Measurements from ENCODE around the gene ST6GAL1.
"Not testable (repeated sequence)": the region's sequence is repeated elsewhere in the genome, so short reads cannot be mapped to it uniquely, and the experiment has no call there.

Gene ST6GAL1

DNA sequence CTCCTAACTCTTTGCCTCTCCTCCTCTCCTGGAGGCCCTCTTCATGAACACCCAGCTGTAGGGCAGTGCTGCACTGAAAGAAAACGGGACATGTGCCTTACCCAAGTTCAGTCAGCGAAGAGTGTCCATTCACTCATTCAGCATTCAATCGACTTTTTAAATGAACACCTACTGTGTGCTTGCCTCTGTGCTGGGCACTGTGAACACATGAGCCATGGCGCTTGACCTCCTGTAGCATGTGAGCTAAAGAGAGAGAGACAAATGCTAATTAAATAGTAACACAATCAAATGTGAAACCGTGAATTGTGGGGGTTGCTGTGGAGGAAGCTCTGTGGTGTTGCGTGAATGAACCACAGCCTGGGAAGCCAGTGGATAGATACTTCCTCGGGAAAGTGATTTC lies 43.4 kb downstream of the ST6GAL1 start:
- DNase-seq: no peak

DNA sequence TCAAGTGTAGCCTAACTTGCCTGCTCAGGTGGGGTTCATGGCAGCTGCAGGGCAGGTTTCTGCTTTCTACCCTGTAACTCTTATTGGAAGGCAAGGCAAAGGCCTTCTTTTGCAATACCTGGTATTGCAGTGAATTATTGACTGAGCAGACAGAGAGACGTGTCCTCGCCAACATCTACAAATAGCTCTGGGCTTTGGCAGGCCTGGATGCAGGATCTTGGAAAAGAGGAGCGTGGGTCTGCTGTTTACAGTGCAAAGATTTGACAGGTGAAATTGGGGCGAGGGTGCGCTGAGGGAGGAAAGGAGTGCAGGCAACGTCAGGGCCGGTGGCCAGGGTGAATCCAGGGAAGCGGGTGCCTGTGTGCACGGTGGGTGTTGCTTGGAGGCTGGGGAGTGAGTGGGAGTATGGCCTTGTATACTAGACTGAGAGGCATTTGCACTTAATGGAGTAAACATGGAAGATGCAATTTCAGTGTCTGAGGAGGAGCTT lies 44.5 kb downstream of the ST6GAL1 start:
- no peak for DNase-seq

GRCh38 chr3:186975726-186976125 lies 45.4 kb downstream of the ST6GAL1 start:
- DNase-seq: no peak

GRCh38 chr3:186976837-186977750 lies 46.8 kb downstream of the ST6GAL1 start:
- DNase-seq: no peak

DNA sequence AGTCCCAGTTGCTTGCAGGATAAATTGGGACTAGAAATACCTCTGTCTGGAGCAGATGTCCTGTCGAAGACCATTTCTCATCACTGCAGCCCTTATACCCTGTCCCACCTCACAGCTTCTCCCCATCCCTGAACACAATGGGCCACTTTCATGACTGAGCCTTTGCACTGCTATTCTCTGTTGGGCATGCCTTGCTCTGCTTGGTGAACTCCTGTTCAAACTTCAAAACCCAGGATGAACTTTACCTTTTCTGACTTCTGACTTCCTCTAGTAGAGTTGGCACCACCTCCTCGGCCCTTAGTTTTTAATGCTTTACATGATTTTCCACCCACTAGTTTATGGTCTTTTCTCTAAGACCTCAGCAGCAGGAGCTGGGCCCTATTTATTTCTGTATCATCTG lies 48.4 kb downstream of the ST6GAL1 start:
- no peak for DNase-seq

- DNase-seq: no peak
Observed at GRCh38 chr3:186979852-186980251, 49.5 kb downstream of the ST6GAL1 start.

DNA sequence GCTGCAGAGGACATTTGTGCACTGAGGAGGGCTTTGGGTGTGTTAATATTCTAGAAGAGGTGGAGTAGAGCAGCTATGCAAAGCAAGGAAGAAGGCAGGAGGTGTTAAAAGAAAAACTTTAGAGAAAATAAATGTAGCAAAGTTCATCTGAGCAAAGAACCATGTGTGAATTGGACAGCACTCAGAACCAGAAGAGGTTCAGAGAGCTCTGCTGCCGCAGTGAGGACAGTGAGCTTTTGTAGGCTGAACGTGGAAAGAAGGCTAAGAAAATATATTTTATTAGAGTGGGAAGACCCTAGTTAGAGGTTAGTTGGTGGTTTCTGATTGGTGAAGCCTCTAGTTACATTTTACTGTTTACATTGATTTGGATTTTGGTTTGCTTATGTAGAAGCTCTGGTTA lies 50.7 kb downstream of the ST6GAL1 start:
- DNase-seq: no peak

DNA sequence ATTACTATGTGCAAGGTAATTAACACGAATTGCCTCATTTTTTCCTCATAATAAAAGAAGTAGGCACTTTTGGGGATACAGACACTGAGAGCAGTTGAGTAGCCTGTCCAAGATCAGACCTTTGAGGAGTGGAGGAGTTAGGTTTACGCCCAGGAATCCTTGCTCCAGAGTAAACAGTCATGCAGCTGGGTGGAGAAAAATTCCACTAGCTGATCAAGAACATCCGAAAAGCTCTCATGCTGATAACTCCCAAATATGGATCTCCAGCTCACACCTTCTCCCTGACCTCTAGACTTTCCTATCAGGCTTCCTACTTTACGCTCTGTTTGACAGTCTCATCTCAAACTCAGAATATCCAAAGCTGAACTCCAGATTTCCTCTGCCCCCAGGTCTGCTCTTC lies 53.3 kb downstream of the ST6GAL1 start:
- DNase-seq: no peak

- DNase-seq: no peak
Observed at GRCh38 chr3:186984064-186984463, 53.7 kb downstream of the ST6GAL1 start.

DNA sequence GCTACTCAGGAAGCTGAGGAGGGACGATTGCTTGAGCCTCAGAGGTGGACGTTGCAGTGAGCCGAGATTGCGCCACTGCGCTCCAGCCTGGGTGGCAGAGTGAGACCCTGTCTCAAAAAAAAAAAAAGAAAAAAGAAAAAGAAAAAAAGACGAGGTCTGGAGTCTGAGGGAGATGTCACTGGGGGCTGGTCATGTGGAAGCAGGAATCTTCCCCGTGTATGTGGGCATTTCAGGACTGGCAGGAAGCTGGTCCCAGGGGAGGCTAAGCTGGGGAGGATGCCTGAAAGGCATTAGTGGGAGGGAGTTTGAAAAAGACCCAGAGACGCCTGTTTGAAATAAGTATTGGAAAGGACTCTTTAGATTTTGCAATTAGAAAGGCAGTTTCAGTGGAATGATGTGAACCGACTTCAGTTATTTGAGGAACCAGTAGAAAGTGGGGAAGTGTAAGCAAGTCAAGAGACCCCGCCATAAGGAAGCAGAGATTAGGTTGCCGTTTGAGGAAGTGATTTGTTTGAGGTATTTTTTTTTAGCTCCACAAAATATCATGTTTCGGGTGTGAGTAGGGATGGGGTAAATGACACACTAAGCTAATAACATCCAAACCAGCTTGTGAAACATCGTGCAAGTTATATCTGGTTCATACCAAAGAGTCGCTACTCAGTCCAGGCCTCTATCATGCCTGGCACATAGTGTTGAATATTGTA lies 55.5 kb downstream of the ST6GAL1 start:
- no peak for DNase-seq

DNA sequence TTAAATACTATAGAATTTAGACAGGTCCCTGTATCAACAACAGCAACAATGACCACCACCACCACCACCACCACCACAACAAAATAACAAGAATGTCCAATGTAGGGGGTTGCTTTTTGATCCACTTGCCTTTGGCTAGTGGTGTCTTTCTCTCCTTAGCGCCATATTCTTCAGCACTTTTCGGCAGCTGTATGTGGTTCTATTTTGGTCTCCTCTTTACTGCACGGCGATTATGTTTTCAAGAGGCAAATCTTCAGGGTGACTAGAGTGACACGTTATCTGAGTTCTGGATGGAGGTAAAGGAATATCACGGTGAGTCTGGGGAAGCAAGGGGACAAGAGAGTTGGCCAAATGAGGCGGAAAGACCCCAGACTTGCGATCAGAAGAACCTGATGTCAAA lies 56.1 kb downstream of the ST6GAL1 start:
- DNase-seq: no peak

DNA sequence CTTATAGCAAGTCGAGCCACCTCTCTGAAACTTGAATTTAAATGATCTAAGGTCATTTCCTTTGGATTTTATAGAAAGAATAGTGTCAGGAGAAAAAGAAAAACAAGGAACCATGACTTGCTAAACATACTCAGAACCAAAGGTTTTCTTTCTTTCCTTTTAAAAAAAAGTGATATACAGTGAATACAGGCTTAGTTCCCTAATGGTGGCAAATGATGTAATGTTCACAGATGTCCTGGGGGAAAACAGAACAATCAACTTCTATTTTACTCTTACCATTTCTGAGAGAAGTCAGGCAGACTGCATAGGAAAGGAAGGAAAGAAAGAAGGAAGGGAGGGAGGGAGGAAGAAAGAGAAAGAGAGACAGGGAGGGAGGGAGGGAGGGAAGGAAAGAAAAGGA lies 56.5 kb downstream of the ST6GAL1 start:
- no peak for DNase-seq

GRCh38 chr3:186988806-186989205 lies 58.5 kb downstream of the ST6GAL1 start:
- DNase-seq: no peak

GRCh38 chr3:186989429-186989828 lies 59.1 kb downstream of the ST6GAL1 start:
- no peak for DNase-seq

- no peak for DNase-seq
Observed at GRCh38 chr3:186990277-186990676, 60.0 kb downstream of the ST6GAL1 start.

DNA sequence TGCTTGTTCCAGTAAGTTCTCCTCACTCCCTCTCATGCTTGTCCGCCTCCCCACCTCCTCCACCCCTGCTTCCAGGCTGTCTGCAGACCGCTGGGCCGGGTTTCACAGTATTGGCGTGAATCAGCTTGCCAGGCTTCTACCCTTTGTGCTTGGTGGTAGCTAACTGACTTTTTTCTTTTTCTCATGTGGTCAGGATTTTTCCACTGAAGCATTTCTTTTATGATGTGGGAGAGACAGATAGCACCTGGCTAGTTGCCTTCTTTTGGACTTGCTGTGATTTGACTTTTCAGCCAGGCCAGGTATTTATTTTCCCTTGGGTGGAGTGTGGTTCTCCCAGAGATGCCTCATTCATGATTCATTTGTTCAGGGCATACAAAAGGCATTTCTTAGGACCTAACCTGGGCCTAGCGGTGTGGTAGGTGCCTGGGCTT lies 60.6 kb downstream of the ST6GAL1 start:
- no peak for DNase-seq

- no peak for DNase-seq
Observed at GRCh38 chr3:186991470-186991869, 61.1 kb downstream of the ST6GAL1 start.

GRCh38 chr3:186992096-186992495 lies 61.8 kb downstream of the ST6GAL1 start:
- not testable (repeated sequence) for DNase-seq

GRCh38 chr3:186993210-186993782 lies 63.0 kb downstream of the ST6GAL1 start:
- DNase-seq: no peak

- DNase-seq: no peak
Observed at GRCh38 chr3:186994000-186994955, 64.0 kb downstream of the ST6GAL1 start.

DNA sequence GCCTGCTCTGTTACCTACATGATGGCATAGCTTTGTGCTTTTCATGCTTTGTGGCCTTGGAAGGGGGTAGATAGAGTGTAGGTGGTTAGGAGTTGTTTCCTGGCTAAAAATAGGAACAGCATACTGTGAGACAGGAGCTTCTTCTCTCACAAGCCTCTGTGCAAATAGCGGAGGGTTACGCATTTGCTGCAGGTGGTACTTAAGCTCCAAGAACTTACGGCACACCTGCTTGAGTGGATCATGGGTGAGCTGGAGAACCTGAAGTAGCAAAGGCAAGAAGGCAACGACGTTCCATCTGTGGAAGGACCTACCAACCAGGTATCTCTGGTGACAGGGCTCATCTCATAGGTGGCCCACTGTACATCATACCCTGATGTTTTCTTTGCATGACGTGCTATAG lies 66.0 kb downstream of the ST6GAL1 start:
- DNase-seq: no peak

GRCh38 chr3:186997061-186997460 lies 66.7 kb downstream of the ST6GAL1 start:
- no peak for DNase-seq

Measured in activated CD4-positive, CD25-positive, alpha-beta regulatory T cell (primary cell).